Activated T-helper 1 cell treated with anti-CD3 and anti-CD28 coated beads, Interleukin-12 subunit alpha, Interleukin-12 subunit beta, Interleukin-2, Interleukin-4 antibody, amounts not matched to agents 30 ng/mL and 10 ng/mL and 1 ng/mL, durations not matched to agents 14 hours and 24 hours and 36 hours (primary cell): ENCODE measurements around the gene HBQ1. TPM values are rescaled to one million over a fixed set of nuclear protein-coding genes. Genes with fewer than 3 reads are reported as not detected.
"Not testable (repeated sequence)": the region's sequence is repeated elsewhere in the genome, so short reads cannot be mapped to it uniquely, and the experiment has no call there.

Experiments used
- DNase-seq: peaks from one replicate; pipeline ENCODE4 v3.0.0; 2021; ENCODE audit warnings: low spot score
- H3K27ac Mint-ChIP-seq: one replicate; pipeline ENCODE4 v1.8.0; 2021; ENCODE audit warnings: mild to moderate bottlenecking, mixed read lengths
- H3K27me3 Mint-ChIP-seq: one replicate; pipeline ENCODE4 v1.8.0; 2022; ENCODE audit warnings: mild to moderate bottlenecking, moderate library complexity, mixed read lengths; ENCODE audit not compliant: insufficient read depth
- H3K36me3 Mint-ChIP-seq: one replicate; pipeline ENCODE4 v1.8.0; 2021; ENCODE audit warnings: low read depth, mixed read lengths
- H3K4me1 Mint-ChIP-seq: one replicate; pipeline ENCODE4 v1.8.0; 2021; ENCODE audit warnings: low read depth, mixed read lengths
- H3K4me3 Mint-ChIP-seq: one replicate; pipeline ENCODE4 v1.8.0; 2021; ENCODE audit warnings: mild to moderate bottlenecking, moderate library complexity, mixed read lengths
- H3K9me3 Mint-ChIP-seq: one replicate; pipeline ENCODE4 v1.8.0; 2021; ENCODE audit warnings: mixed read lengths
- intact Hi-C: fragments of 100-400 bp; cut with micrococcal nuclease; formaldehyde crosslinking; loops from one replicate; pipeline ENCODE4 v1.15.1; 2024
- total RNA-seq: library from RNA; stranded (reverse); gene quantifications from 2 replicates; pipeline ENCODE4 v1.2.3, GENCODE V29; 2022

HBQ1 gene
- total RNA-seq, 1 donor from 2014 or later: 0.54 TPM

DNA sequence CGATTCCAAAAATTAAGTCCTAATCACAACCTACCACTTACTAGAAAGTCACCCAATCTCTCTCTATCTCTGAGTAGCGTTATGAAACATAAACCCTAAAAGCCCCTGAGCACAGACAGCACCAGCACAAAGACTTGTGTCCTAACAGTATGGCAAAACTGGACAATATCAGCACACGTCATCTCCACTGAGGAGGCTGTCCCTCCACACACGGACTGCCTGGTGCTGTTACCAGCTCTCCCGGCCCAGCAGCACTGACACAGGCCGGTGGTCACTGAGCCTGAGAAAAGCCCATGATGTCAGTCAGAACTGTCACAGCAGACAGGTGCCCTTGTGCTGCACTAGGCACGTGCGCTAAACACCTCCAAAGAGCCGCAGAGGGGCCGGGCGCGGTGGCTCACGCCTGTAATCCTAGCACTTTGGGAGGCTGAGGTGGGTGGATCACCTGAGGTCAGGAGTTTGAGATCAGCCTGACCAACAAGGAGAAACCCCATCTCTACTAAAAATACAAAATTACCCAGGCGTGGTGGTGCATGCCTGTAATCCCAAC lies 31.4 kb downstream of the HBQ1 start:
- H3K9me3 Mint-ChIP-seq, DNase-seq, H3K27ac Mint-ChIP-seq, H3K4me1 Mint-ChIP-seq, H3K27me3 Mint-ChIP-seq, intact Hi-C loops, H3K4me3 Mint-ChIP-seq: not testable (repeated sequence)
- peaks cover 24% of the 10 kb centered on the region for H3K36me3 Mint-ChIP-seq

DNA sequence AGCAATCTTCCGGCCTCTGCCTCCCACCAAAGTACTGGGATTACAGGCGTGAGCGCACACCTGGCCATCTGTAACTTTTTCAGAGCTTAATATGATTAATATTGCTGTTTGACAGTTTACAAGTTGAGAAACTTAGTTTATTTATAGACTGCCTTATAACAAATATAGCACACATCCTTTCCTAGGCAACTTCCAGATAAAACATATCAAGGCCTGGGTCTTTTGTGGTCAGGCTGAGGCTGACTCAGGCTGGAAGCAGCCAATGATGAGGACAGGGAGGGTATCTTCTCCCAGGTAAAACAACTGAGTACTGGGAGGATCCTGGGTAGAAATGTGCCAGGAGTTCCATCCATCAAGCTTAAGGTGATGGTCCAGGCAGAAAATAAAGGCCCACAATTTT lies 32.7 kb downstream of the HBQ1 start:
- intact Hi-C loops: no loop called here

DNA sequence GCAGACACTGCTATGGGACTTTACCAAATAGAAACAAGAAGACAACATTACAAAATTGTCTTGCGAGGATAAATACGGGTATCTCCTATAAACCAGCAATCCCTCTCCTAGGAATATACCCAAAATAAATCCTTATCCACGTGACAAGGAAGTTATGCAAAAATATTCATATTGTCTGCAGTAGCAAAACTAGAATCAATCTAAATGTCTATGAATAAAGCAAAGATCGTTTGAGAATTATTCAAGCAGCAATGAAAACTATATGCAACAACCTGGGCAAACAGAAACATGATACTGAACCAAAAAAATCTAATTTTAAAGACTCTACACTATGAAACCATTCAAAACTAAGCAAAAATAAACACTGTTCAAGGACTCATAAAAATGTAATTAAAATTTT lies 39.8 kb downstream of the HBQ1 start:
- Mint-ChIP-seq H3K27ac (no peak overlapping the region), H3K27me3 (no peaks in the 10 kb centered on the region), H3K36me3 (peaks cover 25% of the 10 kb centered on the region), H3K4me1 (peaks cover 8% of the 10 kb centered on the region), H3K9me3 (no peaks in the 10 kb centered on the region), H3K4me3 (no peak overlapping the region)
- intact Hi-C loops: no loop called here
- DNase-seq: no peak

More for the DNA sequence above, 32.7 kb downstream of the HBQ1 start:
- Mint-ChIP-seq H3K36me3 (peaks cover 23% of the 10 kb centered on the region), H3K27me3 (no peaks in the 10 kb centered on the region), H3K4me3 (no peak overlapping the region), H3K4me1 (no peaks in the 10 kb centered on the region), H3K27ac (no peak overlapping the region), H3K9me3 (no peaks in the 10 kb centered on the region)
- no peak for DNase-seq

DNA sequence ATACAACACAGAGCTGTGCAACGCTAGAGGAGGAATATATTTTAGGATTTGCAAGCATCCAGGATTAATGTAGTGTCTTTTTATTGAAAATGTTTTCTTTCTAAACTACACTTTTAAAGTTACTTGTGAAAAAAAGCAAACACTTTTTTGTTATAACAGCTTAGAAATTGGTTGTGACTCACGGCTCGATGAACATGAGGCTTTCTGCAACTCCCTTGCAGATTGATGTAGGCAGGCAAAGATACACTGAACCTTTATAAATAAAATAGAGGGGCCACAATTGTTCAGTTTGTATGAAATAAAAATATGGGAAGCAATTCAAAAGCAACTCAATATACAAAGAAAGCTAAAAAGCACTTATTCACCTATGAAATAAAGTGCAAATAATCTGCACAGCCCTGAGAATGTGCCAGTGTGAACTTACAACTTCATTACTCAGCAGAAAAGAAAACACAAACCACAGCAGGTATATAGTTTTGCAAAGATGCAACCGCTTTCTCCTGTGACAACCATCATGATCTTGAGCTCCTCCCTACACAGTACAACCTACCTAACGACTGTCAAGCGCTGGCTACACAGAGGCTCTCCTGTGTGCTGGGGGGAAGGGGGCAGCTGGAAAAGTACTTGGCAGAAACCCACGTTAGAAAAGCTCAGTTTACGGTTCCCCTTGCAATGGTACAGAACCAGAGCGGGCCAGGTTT lies 48.0 kb downstream of the HBQ1 start:
- Mint-ChIP-seq H3K27me3 (no peaks in the 10 kb centered on the region), H3K4me1 (peaks cover 31% of the 10 kb centered on the region), H3K27ac (peak overlapping the region; percentile 91), H3K9me3 (no peaks in the 10 kb centered on the region), H3K36me3 (peaks cover 28% of the 10 kb centered on the region), H3K4me3 (peak overlapping the region; percentile 94)
- peak; percentile 6 for DNase-seq
- intact Hi-C loops: no loop called here

DNA sequence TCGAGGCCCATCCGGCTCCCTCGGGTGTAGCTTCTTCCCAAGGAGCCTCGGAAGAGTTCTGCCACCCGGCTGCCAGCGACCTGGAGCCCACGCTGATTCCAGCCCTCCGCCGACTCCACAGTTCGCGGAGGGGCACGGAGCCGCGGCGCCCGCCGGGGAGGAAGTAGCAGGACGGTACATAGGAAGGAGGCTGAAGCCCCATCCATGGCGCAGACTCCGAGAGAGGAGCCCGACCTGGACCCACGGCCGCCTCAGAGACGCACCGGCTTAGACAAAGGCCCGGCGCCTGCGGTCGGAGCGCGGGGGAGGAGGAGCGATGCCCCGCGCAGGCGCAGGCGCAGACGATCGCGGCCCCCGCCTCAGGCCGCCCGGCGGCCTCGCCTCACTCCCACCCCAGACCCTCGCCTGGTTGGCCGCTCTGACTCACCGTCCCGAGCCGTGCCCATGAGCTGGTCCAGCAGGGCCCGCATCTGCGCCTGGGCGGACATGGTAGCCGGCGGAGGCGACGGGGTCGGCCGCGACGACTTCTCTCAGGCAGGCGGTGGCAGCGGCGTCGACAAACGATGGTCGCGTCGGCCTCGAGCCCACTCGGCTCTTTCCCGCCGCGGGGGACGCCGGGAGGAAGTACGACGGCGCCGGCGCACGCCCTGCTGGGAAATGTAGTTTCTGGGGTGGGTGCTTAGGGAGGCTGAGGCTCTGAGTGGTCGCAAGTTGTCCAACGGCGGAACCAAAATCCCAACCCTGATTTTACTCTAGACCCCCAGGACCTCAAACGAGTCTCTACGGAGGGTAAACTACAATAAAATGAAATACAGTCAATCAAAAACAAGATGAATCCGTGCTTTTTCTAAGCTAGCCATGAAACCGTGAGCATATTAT lies 48.8 kb downstream of the HBQ1 start, which contains the start of gene LUC7L:
TSS of gene LUC7L (minus strand) at position 598 of the 879 bp plus-strand sequence. CDS start at position 488, 110 bp downstream.
- intact Hi-C loops: loop anchor here (1.0 kb wide), 3 partner anchors 91 to 176 kb away; partner anchors contain the start of genes AXIN1, NPRL3, POLR3K and SNRNP25
- DNase-seq: peak; percentile 80
- peaks cover 31% of the 10 kb centered on the region for H3K4me1 Mint-ChIP-seq

DNA sequence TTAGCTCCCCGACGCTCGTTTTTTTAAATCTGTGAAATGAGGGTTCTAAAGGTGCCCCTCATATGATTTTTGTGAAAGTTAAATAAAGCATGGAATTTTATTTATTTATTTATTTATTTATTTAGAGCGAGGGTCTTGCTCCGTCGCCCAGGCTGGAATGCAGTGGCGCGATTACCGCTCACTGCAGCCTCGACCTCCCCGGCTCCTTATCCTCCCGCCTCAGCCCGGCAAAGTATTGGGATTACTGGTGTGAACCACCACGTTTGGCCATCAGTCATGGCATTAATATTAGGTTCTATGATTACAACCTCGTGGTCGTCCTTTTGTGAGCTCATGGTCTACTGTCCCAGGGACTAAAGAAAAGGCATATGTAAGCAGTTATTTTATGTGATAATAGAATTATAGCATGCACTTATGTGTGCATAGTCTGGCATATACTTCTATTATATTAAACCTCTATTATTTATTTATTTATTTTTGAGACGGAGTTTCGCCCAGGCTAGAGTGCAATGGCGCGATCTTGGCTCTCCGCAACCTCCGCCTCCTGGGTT lies 49.5 kb downstream of the HBQ1 start:
- no peaks in the 10 kb centered on the region for H3K9me3 Mint-ChIP-seq
- H3K4me3 Mint-ChIP-seq: peak overlapping the region; percentile 56
- H3K36me3 Mint-ChIP-seq: peaks cover 28% of the 10 kb centered on the region
- H3K27ac Mint-ChIP-seq: no peak overlapping the region
- intact Hi-C loops: loop anchor here (1.0 kb wide), 3 partner anchors 92 to 177 kb away; partner anchors contain the start of genes AXIN1, NPRL3, POLR3K and SNRNP25
- H3K4me1 Mint-ChIP-seq: peaks cover 35% of the 10 kb centered on the region
- no peaks in the 10 kb centered on the region for H3K27me3 Mint-ChIP-seq
- DNase-seq: no peak

More for the DNA sequence above, 48.8 kb downstream of the HBQ1 start, which contains the start of gene LUC7L:
- peak within 1 kb of the TSS; percentile 91 for H3K27ac Mint-ChIP-seq
- no peaks in the 10 kb centered on the region for H3K9me3 Mint-ChIP-seq
- H3K4me3 Mint-ChIP-seq: peak within 1 kb of the TSS; percentile 94
- peaks cover 28% of the 10 kb centered on the region for H3K36me3 Mint-ChIP-seq
- no peaks in the 10 kb centered on the region for H3K27me3 Mint-ChIP-seq

DNA sequence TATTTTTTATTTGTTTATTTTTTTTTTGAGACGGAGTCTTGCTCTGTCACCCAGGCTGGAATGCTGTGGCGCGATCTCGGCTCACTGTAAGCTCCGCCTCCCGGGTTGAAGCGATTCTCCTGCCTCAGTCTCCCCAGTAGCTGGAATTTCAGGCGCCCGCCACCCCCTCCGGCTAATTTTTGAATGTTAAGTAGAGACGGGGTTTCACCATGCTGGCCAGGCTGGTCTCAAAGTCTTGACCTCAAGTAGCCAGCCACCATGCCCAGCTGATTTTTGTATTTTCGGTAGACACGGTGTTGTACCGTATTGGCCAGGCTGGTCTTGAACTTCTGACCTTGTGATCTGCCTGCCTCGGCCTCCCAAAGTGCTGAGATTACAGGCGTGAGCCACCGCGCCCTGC lies 50.1 kb downstream of the HBQ1 start:
- intact Hi-C loops, H3K27me3 Mint-ChIP-seq, H3K9me3 Mint-ChIP-seq, DNase-seq, H3K27ac Mint-ChIP-seq: not testable (repeated sequence)
- Mint-ChIP-seq H3K36me3 (peaks cover 28% of the 10 kb centered on the region), H3K4me1 (peaks cover 40% of the 10 kb centered on the region), H3K4me3 (peak overlapping the region; percentile 19)

Other genes with a start within 250 kb of the HBQ1 start
- gene POLR3K, start 126.9 kb upstream of the HBQ1 start, total RNA-seq: 90.6 and 91.3 TPM in 2 replicates
- gene SNRNP25, start 126.6 kb upstream of the HBQ1 start, total RNA-seq: 98.9 and 101 TPM in 2 replicates
- gene RHBDF1, start 107.8 kb upstream of the HBQ1 start, total RNA-seq: 0.52 and 0.96 TPM in 2 replicates
- gene MPG, start 102.2 kb upstream of the HBQ1 start, total RNA-seq: 73.9 and 77.5 TPM in 2 replicates
- 51.5 and 51.8 TPM in 2 replicates for gene NPRL3, start 41.8 kb upstream of the HBQ1 start, total RNA-seq
- not detected in 2 replicates for gene HBZ, start 27.8 kb upstream of the HBQ1 start, total RNA-seq
- gene HBM, start 14.5 kb upstream of the HBQ1 start, total RNA-seq: not detected in 2 replicates
- gene HBA2, start 7.6 kb upstream of the HBQ1 start, total RNA-seq: 0.57 and 0.59 TPM in 2 replicates
- not detected in 2 replicates for gene HBA1, start 3.8 kb upstream of the HBQ1 start, total RNA-seq
- 77.7 and 83.0 TPM in 2 replicates for gene LUC7L, start 49.0 kb downstream of the HBQ1 start, total RNA-seq
- 18.0 and 21.2 TPM in 2 replicates for gene FAM234A, start 54.4 kb downstream of the HBQ1 start, total RNA-seq
- gene RGS11, start 95.5 kb downstream of the HBQ1 start, total RNA-seq: 0.18 and 0.29 TPM in 2 replicates
- gene ARHGDIG, start 100.1 kb downstream of the HBQ1 start, total RNA-seq: not detected in 2 replicates
- gene PDIA2, start 102.7 kb downstream of the HBQ1 start, total RNA-seq: not detected in 2 replicates
- gene AXIN1, start 172.3 kb downstream of the HBQ1 start, total RNA-seq: 28.1 and 30.3 TPM in 2 replicates
- gene MRPL28, start 190.1 kb downstream of the HBQ1 start, total RNA-seq: 110 and 115 TPM in 2 replicates
- gene PGAP6, start 201.5 kb downstream of the HBQ1 start, total RNA-seq: 35.7 and 36.3 TPM in 2 replicates
- gene NME4, start 216.7 kb downstream of the HBQ1 start, total RNA-seq: 57.2 and 58.7 TPM in 2 replicates
- 18.0 and 20.1 TPM in 2 replicates for gene DECR2, start 221.4 kb downstream of the HBQ1 start, total RNA-seq
- gene RAB11FIP3, start 245.2 kb downstream of the HBQ1 start, total RNA-seq: 41.4 and 47.5 TPM in 2 replicates